Panc1 (cell line): ENCODE results near the gene WIF1.

Source experiments
- CTCF ChIP-seq: fragments of 450-650 bp; IDR thresholded peaks from 2 replicates; pipeline ENCODE4 v1.5.1; 2017; ENCODE audit warnings: mild to moderate bottlenecking
- POLR2AphosphoS5 ChIP-seq: IDR thresholded peaks from 2 replicates; pipeline ENCODE4 v1.6.1; 2012; ENCODE audit warnings: mild to moderate bottlenecking, low read depth, low read length, moderate library complexity
- TCF7L2 ChIP-seq: IDR thresholded peaks from 2 replicates; pipeline ENCODE4 v1.6.1; 2011; ENCODE audit warnings: mild to moderate bottlenecking, low read depth, low read length, inconsistent platforms

DNA sequence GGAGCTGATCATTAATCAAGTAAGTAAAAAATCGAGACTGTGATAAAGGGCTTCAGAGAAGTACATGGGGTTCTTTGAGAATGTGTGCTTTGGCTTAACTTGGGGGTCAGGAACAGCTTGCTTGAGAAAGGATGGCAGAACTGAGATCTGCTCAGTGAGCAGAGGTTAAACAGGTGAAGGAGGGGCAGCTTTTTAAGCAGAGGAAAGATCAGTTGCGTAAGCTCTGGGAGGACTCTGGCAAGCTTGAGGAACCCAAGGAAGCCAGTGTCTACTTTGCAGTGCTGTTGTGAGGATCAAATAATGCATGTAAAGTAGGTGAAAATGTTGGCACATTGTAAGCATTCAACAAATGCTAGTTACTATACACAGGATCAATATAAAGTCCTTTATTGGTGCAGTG is 30.6 kb downstream of the WIF1 start:
- TF ChIP-seq TCF7L2 (no peak), CTCF (no peak), POLR2AphosphoS5 (no peak)
